Inflammatory macrophage (primary cell): ENCODE results near the gene OR7A10.
"Not testable (repeated sequence)": the region's sequence is repeated elsewhere in the genome, so short reads cannot be mapped to it uniquely, and the experiment has no call there.

ENCODE experiments used
- DNase-seq, 2 donors: peaks; one replicate each; pipeline ENCODE4 v3.0.0-alpha.2; 2020 to 2022

OR7A10 gene

DNA sequence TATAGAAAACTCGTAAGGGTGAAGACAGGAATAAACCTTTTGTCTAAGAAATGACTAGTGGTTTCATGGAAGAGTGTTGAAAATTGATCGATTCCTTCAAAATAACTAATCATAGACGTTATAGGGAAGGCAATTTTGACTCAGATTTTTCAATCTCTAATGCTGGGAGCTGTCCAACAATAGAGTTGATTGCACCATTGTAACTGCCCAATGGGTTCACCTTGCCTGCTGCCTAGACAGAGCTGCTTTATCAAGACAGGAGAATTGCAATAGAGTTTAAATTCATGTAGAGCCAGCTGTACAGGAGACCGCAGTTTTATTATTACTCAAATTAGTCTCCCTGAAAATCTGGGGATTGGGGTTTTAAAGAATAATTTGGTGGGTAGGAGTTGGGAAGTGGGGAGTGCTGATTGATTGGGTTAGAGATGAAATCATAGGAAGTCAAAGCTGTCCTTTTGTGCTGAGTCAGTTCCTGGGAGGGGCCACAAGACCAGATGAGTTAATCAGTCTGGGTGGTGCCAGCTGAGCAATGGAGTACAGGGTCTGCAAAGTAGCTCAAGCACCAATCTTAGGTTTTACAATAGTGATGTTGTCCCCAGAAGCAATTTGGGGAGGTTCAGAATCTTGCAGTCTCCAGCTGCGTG, 53.5 kb downstream of the OR7A10 start:
- DNase-seq: peak; percentile 29 to 30

GRCh38 chr19:14792250-14792649, 56.5 kb downstream of the OR7A10 start:
- DNase-seq: not testable (repeated sequence)
